Measurements from ENCODE around the gene PTPRK.

The PTPRK gene

DNA sequence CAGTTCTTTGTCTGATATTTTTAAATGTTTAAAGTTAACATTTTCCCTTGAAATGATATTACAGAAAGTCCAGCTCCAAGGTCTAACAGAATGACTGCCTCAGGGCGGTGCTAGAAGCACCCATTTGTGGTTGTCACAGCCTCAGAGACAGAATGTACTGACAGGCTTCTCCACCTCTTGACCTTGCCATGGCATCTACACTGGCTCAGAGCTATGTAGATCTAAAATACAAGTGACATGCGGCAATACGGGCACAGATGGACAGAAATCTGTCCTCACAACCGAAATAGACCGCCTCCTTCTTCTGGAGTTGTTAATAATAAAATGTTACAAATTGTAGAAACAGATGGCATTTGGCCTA is 452.3 kb downstream of the PTPRK start:
- Histone ChIP-seq H3K4me2 (ENCODE audit: low read length) (no peak overlapping the region), H3K4me1 (no peaks in the 10 kb centered on the region), H3K27ac (no peak overlapping the region), H3K36me3 (ENCODE audit: control insufficient read depth, insufficient read depth, low read length) (no peaks in the 10 kb centered on the region), H3K4me3 (ENCODE audit: low read depth, low read length) (no peak overlapping the region), H3K27me3 (ENCODE audit: control insufficient read depth, insufficient read depth, low read length) (no peaks in the 10 kb centered on the region), H3K9me3 (ENCODE audit: control insufficient read depth, low read length) (no peaks in the 10 kb centered on the region), H3K79me2 (no peaks in the 10 kb centered on the region), H3K9ac (no peak overlapping the region), H2AFZ (no peak overlapping the region)
- TF ChIP-seq, protein P1, sequence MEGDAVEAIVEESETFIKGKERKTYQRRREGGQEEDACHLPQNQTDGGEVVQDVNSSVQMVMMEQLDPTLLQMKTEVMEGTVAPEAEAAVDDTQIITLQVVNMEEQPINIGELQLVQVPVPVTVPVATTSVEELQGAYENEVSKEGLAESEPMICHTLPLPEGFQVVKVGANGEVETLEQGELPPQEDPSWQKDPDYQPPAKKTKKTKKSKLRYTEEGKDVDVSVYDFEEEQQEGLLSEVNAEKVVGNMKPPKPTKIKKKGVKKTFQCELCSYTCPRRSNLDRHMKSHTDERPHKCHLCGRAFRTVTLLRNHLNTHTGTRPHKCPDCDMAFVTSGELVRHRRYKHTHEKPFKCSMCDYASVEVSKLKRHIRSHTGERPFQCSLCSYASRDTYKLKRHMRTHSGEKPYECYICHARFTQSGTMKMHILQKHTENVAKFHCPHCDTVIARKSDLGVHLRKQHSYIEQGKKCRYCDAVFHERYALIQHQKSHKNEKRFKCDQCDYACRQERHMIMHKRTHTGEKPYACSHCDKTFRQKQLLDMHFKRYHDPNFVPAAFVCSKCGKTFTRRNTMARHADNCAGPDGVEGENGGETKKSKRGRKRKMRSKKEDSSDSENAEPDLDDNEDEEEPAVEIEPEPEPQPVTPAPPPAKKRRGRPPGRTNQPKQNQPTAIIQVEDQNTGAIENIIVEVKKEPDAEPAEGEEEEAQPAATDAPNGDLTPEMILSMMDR (IDR thresholded peaks at IDR 0.05) = no peak

DNA sequence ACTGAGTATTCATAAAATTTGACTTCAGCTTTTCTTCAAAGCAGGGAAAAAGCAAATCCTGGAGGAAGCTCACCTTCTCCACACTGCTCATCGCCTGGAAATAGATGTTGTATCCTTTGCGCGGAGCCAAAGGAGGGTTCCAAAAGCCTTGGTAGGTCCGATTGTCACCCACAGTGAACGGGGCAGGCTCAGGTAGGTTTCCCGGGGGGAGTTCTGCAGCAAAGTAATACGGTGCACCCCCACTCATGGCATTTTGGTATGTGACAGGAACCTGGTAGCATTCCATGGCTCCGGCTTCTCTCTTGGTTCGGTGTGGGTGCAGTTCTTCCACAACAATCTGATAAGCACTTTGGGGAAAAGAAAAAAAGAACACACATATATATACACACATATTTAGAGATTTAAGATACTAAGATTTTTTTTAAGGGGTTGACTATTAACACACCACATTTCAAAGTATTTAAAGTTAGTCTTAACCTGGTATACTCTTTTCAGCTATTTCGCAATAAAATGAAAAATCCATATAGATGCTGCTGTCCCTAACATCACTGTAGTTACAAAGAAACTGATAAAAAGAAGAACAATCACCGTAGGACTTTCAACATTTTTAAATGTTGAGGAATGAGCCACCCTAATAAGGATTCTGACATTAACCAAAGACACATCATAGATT is 452.8 kb downstream of the PTPRK start:
- Histone ChIP-seq H3K4me1 (no peaks in the 10 kb centered on the region), H3K4me3 (ENCODE audit: low read depth, low read length) (no peak overlapping the region), H2AFZ (no peak overlapping the region), H3K36me3 (ENCODE audit: control insufficient read depth, insufficient read depth, low read length) (no peaks in the 10 kb centered on the region), H3K9ac (no peak overlapping the region), H3K9me3 (ENCODE audit: control insufficient read depth, low read length) (no peaks in the 10 kb centered on the region), H3K27me3 (ENCODE audit: control insufficient read depth, insufficient read depth, low read length) (no peaks in the 10 kb centered on the region), H3K79me2 (no peaks in the 10 kb centered on the region), H3K27ac (no peak overlapping the region), H3K4me2 (ENCODE audit: low read length) (no peak overlapping the region)
- TF ChIP-seq, protein P1 (IDR thresholded peaks at IDR 0.05) = no peak

DNA sequence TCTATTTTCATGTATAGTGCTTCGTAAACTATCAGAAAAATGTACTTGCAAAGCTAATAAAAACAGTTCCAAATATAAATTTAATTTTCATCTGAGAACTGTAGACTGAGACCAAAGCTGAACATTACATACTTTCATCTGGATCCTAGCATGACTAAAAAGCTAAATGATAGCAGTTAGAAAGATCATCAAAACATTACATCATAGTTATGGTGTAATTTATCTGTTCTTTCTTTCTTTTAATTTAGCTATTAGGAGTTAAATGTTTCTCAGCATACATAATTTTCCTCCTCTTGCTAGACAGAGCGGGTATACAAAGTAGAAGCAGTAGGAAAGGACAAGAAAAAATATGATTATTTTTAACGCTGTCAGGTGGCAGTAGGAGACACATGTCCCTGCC is 455.3 kb downstream of the PTPRK start:
- H3K79me2 ChIP-seq = no peaks in the 10 kb centered on the region
- H3K27me3 ChIP-seq (ENCODE audit: control insufficient read depth, insufficient read depth, low read length) = no peaks in the 10 kb centered on the region
- H3K4me2 ChIP-seq (ENCODE audit: low read length) = no peak overlapping the region
- H3K27ac ChIP-seq = no peak overlapping the region
- H3K4me3 ChIP-seq (ENCODE audit: low read depth, low read length) = no peak overlapping the region
- H3K4me1 ChIP-seq = no peaks in the 10 kb centered on the region
- no peaks in the 10 kb centered on the region for H3K9me3 ChIP-seq (ENCODE audit: control insufficient read depth, low read length)
- H3K36me3 ChIP-seq (ENCODE audit: control insufficient read depth, insufficient read depth, low read length) = no peaks in the 10 kb centered on the region
- H2AFZ ChIP-seq = no peak overlapping the region
- TF ChIP-seq, protein P1 (IDR thresholded peaks at IDR 0.05) = no peak
- H3K9ac ChIP-seq = no peak overlapping the region

DNA sequence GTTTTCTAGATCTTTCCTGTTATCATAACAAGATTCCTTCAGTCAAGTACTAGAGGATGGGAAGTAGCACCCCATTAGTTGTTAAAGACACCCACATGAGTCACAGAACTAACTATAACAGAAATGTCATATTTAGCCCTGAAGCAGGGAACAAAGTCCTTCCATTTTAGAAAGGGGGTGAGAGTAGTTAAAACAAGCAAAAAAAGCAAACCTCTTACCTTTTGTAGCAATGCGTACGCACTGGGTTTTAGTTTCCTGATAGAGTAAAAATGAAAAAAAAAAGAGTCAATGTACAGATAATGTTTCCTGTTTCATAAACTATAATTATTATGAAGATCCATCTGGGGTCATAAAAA is 455.9 kb downstream of the PTPRK start:
- Histone ChIP-seq H3K36me3 (ENCODE audit: control insufficient read depth, insufficient read depth, low read length) (no peaks in the 10 kb centered on the region), H3K27me3 (ENCODE audit: control insufficient read depth, insufficient read depth, low read length) (no peaks in the 10 kb centered on the region), H2AFZ (no peak overlapping the region), H3K9ac (no peak overlapping the region), H3K79me2 (no peaks in the 10 kb centered on the region), H3K27ac (no peak overlapping the region), H3K4me3 (ENCODE audit: low read depth, low read length) (no peak overlapping the region), H3K4me2 (ENCODE audit: low read length) (no peak overlapping the region), H3K9me3 (ENCODE audit: control insufficient read depth, low read length) (no peaks in the 10 kb centered on the region), H3K4me1 (no peaks in the 10 kb centered on the region)
- TF ChIP-seq, protein P1 (IDR thresholded peaks at IDR 0.05) = no peak

DNA sequence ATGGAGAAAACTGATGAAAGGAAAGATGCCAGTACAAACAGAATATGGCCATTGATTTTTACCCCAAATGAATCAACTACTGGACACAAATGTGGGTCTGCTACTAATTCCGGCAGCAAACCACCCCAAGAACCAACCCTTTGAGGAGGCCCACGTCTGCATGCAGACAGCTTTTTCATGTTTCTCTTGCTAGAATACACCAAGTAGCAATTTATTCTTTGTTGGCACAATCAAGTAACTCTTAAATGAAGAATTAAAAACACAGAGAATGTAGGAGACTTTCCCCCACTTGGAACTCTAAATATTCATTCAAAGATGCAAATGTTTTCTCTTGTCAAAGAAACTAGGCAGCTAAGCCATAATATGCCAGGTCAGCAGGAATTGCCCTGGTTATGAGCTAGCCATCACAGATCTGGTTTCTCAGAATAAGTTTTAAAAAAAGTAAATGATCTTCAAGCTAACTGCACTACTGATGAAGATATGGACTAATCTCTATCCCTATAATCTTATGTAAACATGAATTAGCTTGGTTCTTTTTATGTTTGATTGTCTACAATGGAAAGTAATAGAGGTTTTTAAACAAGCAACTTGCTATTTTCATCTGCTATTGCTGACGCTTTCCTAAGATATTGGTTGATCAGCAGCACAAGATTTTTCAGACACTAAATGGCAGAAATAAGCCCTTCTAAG is 456.4 kb downstream of the PTPRK start:
- Histone ChIP-seq H3K4me1 (no peaks in the 10 kb centered on the region), H2AFZ (no peak overlapping the region), H3K4me2 (ENCODE audit: low read length) (no peak overlapping the region), H3K4me3 (ENCODE audit: low read depth, low read length) (no peak overlapping the region), H3K9me3 (ENCODE audit: control insufficient read depth, low read length) (no peaks in the 10 kb centered on the region), H3K27ac (no peak overlapping the region), H3K27me3 (ENCODE audit: control insufficient read depth, insufficient read depth, low read length) (no peaks in the 10 kb centered on the region), H3K36me3 (ENCODE audit: control insufficient read depth, insufficient read depth, low read length) (no peaks in the 10 kb centered on the region), H3K79me2 (no peaks in the 10 kb centered on the region), H3K9ac (no peak overlapping the region)
- TF ChIP-seq, protein P1 (IDR thresholded peaks at IDR 0.05) = no peak

Measured in parathyroid adenoma (tissue), 2 donors.